ENCODE measurements around the gene CDKN2B-AS1.

- no peak for TF ChIP-seq IRF1 (CRISPR knock-in tag; IDR thresholded peaks at IDR 0.05)
- TF ChIP-seq NFYB (CRISPR knock-in tag; conservative IDR thresholded peaks at IDR 0.05; ENCODE audit: low read depth), result no peak
- TF ChIP-seq, protein P1, sequence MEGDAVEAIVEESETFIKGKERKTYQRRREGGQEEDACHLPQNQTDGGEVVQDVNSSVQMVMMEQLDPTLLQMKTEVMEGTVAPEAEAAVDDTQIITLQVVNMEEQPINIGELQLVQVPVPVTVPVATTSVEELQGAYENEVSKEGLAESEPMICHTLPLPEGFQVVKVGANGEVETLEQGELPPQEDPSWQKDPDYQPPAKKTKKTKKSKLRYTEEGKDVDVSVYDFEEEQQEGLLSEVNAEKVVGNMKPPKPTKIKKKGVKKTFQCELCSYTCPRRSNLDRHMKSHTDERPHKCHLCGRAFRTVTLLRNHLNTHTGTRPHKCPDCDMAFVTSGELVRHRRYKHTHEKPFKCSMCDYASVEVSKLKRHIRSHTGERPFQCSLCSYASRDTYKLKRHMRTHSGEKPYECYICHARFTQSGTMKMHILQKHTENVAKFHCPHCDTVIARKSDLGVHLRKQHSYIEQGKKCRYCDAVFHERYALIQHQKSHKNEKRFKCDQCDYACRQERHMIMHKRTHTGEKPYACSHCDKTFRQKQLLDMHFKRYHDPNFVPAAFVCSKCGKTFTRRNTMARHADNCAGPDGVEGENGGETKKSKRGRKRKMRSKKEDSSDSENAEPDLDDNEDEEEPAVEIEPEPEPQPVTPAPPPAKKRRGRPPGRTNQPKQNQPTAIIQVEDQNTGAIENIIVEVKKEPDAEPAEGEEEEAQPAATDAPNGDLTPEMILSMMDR (IDR thresholded peaks at IDR 0.05), result no peak
- no peak for TF ChIP-seq ZNF317 (CRISPR knock-in tag; IDR thresholded peaks at IDR 0.05; ENCODE audit: borderline replicate concordance, low read depth)
- TF ChIP-seq, protein P2, sequence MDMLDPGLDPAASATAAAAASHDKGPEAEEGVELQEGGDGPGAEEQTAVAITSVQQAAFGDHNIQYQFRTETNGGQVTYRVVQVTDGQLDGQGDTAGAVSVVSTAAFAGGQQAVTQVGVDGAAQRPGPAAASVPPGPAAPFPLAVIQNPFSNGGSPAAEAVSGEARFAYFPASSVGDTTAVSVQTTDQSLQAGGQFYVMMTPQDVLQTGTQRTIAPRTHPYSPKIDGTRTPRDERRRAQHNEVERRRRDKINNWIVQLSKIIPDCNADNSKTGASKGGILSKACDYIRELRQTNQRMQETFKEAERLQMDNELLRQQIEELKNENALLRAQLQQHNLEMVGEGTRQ (CRISPR knock-in tag; IDR thresholded peaks at IDR 0.05), result no peak
- no peak for TF ChIP-seq E2F5 (CRISPR knock-in tag; IDR thresholded peaks at IDR 0.05)
- no peak for TF ChIP-seq ETV6 (CRISPR knock-in tag; IDR thresholded peaks at IDR 0.05)
- TF ChIP-seq CBFB (CRISPR knock-in tag; IDR thresholded peaks at IDR 0.05; ENCODE audit: low read depth), result no peak
- no peak for TF ChIP-seq ESRRA (CRISPR knock-in tag; IDR thresholded peaks at IDR 0.05; ENCODE audit: borderline replicate concordance)
- TF ChIP-seq E2F4 (CRISPR knock-in tag; IDR thresholded peaks at IDR 0.05; ENCODE audit: borderline replicate concordance, low read depth), result no peak
- no peak for TF ChIP-seq SP1 (CRISPR knock-in tag; conservative IDR thresholded peaks at IDR 0.05)
- no peak for TF ChIP-seq ZNF121 (CRISPR knock-in tag; IDR thresholded peaks at IDR 0.05)
- no peak for TF ChIP-seq CREB1 (CRISPR knock-in tag; IDR thresholded peaks at IDR 0.05)
- no peak for TF ChIP-seq ZNF138 (CRISPR knock-in tag; conservative IDR thresholded peaks at IDR 0.05)
Measured at GRCh38 chr9:22142671-22143070, 148.1 kb downstream of the CDKN2B-AS1 start.
